WTC11 (cell line): ENCODE data around the gene PMEPA1. TPM values are rescaled to one million over a fixed set of nuclear protein-coding genes. Genes with fewer than 3 reads are reported as not detected.

Source experiments
- ATAC-seq: fragments of 200-7000 bp; cut with Tn5 transposase; 2 replicates; pipeline ENCODE4 v1.10.0; 2021; ENCODE audit warnings: mild to moderate bottlenecking, moderate library complexity
- CTCF ChIA-PET: fragments of 300-600 bp; sonication (Branson Sonifier 250); formaldehyde crosslinking; loops from one replicate; lab custom pipeline; 2021; ENCODE audit warnings: antibody characterized with exemption; lab: Charles Lee
- POLR2A ChIA-PET: fragments of 350-600 bp; sonication (Branson Sonifier 250); formaldehyde crosslinking; loops from one replicate; lab custom pipeline; 2021; ENCODE audit warnings: antibody characterized with exemption; lab: Charles Lee
- DNase-seq: peaks from one replicate; pipeline ENCODE4 v3.0.0; 2021; ENCODE audit warnings: low spot score
- H3K27ac Mint-ChIP-seq: 2 replicates; pipeline ENCODE4 v1.8.0; 2021; ENCODE audit warnings: mixed read lengths
- H3K27me3 Mint-ChIP-seq: 2 replicates; pipeline ENCODE4 v1.8.0; 2021; ENCODE audit warnings: low read depth, mild to moderate bottlenecking, moderate library complexity, mixed read lengths
- H3K36me3 Mint-ChIP-seq: 2 replicates; pipeline ENCODE4 v1.8.0; 2021; ENCODE audit warnings: mixed read lengths
- H3K4me1 Mint-ChIP-seq: 2 replicates; pipeline ENCODE4 v1.8.0; 2022; ENCODE audit warnings: mixed read lengths
- H3K4me3 Mint-ChIP-seq: 2 replicates; pipeline ENCODE4 v1.8.0; 2021; ENCODE audit warnings: mild to moderate bottlenecking, moderate library complexity, mixed read lengths
- H3K9me3 Mint-ChIP-seq: 2 replicates; pipeline ENCODE4 v1.8.0; 2021; ENCODE audit warnings: mixed read lengths
- AR ChIP-seq: fragments of 250-450 bp; sonication (Bioruptor Pico); IDR thresholded peaks from 2 replicates; pipeline ENCODE4 v1.9.0; 2021; ENCODE audit warnings: mild to moderate bottlenecking
- ARID4B ChIP-seq: sonication (generic); formaldehyde crosslinking; IDR thresholded peaks from 2 replicates; pipeline ENCODE4 v1.8.0; 2023; ENCODE audit warnings: missing genetic modification reagents, mild to moderate bottlenecking, borderline replicate concordance
- ATF1 ChIP-seq: sonication (generic); formaldehyde crosslinking; IDR thresholded peaks from 2 replicates; pipeline ENCODE4 v1.8.1; 2023; ENCODE audit warnings: mild to moderate bottlenecking, moderate library complexity, missing genetic modification reagents
- ELF4 ChIP-seq: sonication (generic); formaldehyde crosslinking; IDR thresholded peaks from 2 replicates; pipeline ENCODE4 v1.8.1; 2022; ENCODE audit warnings: low read depth, mild to moderate bottlenecking, moderate library complexity, missing genetic modification reagents
- ESRRA ChIP-seq: sonication (generic); formaldehyde crosslinking; IDR thresholded peaks from 2 replicates; pipeline ENCODE4 v1.8.1; 2022; ENCODE audit warnings: mild to moderate bottlenecking, missing genetic modification reagents, borderline replicate concordance
- FOXJ3 ChIP-seq: sonication (generic); formaldehyde crosslinking; IDR thresholded peaks from 2 replicates; pipeline ENCODE4 v1.9.0; 2021; ENCODE audit warnings: missing genetic modification reagents, mild to moderate bottlenecking, borderline replicate concordance
- FOXP1 ChIP-seq: sonication (generic); formaldehyde crosslinking; IDR thresholded peaks from 2 replicates; pipeline ENCODE4 v1.8.0; 2022; ENCODE audit warnings: missing genetic modification reagents, mild to moderate bottlenecking, moderate library complexity, borderline replicate concordance
- IRF2 ChIP-seq: sonication (generic); formaldehyde crosslinking; IDR thresholded peaks from 2 replicates; pipeline ENCODE4 v1.8.0; 2022; ENCODE audit warnings: low read depth, missing genetic modification reagents, borderline replicate concordance
- MXD4 ChIP-seq: fragments of 250-450 bp; sonication (Bioruptor Pico); IDR thresholded peaks from 2 replicates; pipeline ENCODE4 v1.8.0; 2021; ENCODE audit warnings: mild to moderate bottlenecking, moderate library complexity, borderline replicate concordance
- NR2C2 ChIP-seq: sonication (generic); formaldehyde crosslinking; IDR thresholded peaks from 2 replicates; pipeline ENCODE4 v1.8.0; 2022; ENCODE audit warnings: mild to moderate bottlenecking, missing genetic modification reagents
- SP1 ChIP-seq: sonication (generic); formaldehyde crosslinking; conservative IDR thresholded peaks from 2 replicates; pipeline ENCODE4 v1.8.1; 2022; ENCODE audit warnings: missing genetic modification reagents
- TEAD1 ChIP-seq: sonication (generic); formaldehyde crosslinking; IDR thresholded peaks from 2 replicates; pipeline ENCODE4 v1.8.0; 2022; ENCODE audit warnings: mild to moderate bottlenecking, missing genetic modification reagents
- ZNF317 ChIP-seq: sonication (generic); formaldehyde crosslinking; IDR thresholded peaks from 2 replicates; pipeline ENCODE4 v1.8.1; 2023; ENCODE audit warnings: low read depth, mild to moderate bottlenecking, moderate library complexity, missing genetic modification reagents, borderline replicate concordance
- total RNA-seq: library from RNA; stranded (reverse); gene quantifications from 3 replicates; pipeline ENCODE4 v1.2.3, GENCODE V29; 2021
- TF ChIP-seq, protein P1 (sequence below): fragments of 250-450 bp; sonication (Bioruptor Pico); conservative IDR thresholded peaks from 2 replicates; pipeline ENCODE4 v1.9.0; 2021; ENCODE audit warnings: mild to moderate bottlenecking
- TF ChIP-seq, protein P2 (sequence below): sonication (generic); formaldehyde crosslinking; IDR thresholded peaks from 2 replicates; pipeline ENCODE4 v1.8.1; 2023; ENCODE audit warnings: mild to moderate bottlenecking, missing genetic modification reagents
- TF ChIP-seq, protein P3 (sequence below): sonication (generic); formaldehyde crosslinking; IDR thresholded peaks from 2 replicates; pipeline ENCODE4 v1.8.0; 2022; ENCODE audit warnings: missing genetic modification reagents

The PMEPA1 gene
- total RNA-seq, 1 experiment from 2014 or later: 40.6 TPM

- TF ChIP-seq, protein P1, sequence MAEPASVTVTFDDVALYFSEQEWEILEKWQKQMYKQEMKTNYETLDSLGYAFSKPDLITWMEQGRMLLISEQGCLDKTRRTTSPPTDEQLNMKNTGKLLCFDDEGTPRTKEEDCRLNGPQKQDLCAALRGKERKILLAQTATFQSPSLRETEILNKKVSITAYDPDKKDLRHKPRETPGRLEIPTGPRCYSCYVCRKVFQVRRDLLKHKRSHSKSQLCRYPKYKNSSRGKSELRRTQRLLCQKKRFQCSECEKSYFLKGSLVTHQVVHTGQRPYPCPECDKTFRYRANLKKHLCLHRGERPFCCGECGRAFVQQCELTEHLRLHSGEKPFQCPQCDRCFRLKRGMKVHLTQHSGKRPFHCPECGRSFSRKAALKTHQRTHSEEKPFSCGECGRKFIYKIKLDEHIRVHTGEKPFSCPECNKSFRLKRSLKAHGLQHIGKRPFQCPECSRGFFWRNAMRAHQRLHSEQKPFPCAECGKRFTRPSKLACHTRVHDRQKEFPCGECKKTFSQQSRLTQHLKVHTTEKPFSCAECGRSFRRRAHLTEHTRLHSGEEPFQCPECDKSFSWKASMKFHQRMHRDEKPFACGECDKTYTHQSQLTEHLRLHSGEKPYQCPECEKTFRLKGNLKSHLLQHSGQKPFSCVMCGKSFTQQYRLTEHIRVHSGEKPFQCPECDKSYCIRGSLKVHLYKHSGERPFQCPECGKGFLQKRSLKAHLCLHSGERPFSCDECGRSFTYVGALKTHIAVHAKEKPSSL (CRISPR knock-in tag): no peak
- TF ChIP-seq MXD4 (CRISPR knock-in tag) (no peak), ARID4B (CRISPR knock-in tag) (no peak), ESRRA (CRISPR knock-in tag) (no peak), ELF4 (CRISPR knock-in tag) (no peak), FOXJ3 (CRISPR knock-in tag) (no peak), SP1 (CRISPR knock-in tag) (no peak)
- TF ChIP-seq, protein P2, sequence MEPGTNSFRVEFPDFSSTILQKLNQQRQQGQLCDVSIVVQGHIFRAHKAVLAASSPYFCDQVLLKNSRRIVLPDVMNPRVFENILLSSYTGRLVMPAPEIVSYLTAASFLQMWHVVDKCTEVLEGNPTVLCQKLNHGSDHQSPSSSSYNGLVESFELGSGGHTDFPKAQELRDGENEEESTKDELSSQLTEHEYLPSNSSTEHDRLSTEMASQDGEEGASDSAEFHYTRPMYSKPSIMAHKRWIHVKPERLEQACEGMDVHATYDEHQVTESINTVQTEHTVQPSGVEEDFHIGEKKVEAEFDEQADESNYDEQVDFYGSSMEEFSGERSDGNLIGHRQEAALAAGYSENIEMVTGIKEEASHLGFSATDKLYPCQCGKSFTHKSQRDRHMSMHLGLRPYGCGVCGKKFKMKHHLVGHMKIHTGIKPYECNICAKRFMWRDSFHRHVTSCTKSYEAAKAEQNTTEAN (CRISPR knock-in tag): no peak
- TF ChIP-seq, all 79 proteins: peak for 0
These were observed 18.1 kb downstream of the PMEPA1 start (continued) for GRCh38 chr20:57691699-57692098.

GRCh38 chr20:57690525-57690924 lies 19.3 kb downstream of the PMEPA1 start:
- Mint-ChIP-seq H3K4me3 (no peak overlapping the region), H3K27ac (0 out of 2 replicates have a peak overlapping the region, but pooled peaks have one; percentile 27), H3K27me3 (no peaks in the 10 kb centered on the region), H3K4me1 (peaks cover 86% of the 10 kb centered on the region), H3K36me3 (peaks cover 4% of the 10 kb centered on the region; the same call in 1 of the 2 replicates)
- POLR2A ChIA-PET: no interaction called here
- ATAC-seq: no peak
- DNase-seq: no peak
- TF ChIP-seq ATF1 (no peak), FOXJ3 (CRISPR knock-in tag) (no peak), FOXP1 (no peak), ZNF317 (CRISPR knock-in tag) (no peak), AR (no peak), TEAD1 (CRISPR knock-in tag) (no peak), IRF2 (CRISPR knock-in tag) (no peak), NR2C2 (CRISPR knock-in tag) (no peak)
- TF ChIP-seq, protein P3, sequence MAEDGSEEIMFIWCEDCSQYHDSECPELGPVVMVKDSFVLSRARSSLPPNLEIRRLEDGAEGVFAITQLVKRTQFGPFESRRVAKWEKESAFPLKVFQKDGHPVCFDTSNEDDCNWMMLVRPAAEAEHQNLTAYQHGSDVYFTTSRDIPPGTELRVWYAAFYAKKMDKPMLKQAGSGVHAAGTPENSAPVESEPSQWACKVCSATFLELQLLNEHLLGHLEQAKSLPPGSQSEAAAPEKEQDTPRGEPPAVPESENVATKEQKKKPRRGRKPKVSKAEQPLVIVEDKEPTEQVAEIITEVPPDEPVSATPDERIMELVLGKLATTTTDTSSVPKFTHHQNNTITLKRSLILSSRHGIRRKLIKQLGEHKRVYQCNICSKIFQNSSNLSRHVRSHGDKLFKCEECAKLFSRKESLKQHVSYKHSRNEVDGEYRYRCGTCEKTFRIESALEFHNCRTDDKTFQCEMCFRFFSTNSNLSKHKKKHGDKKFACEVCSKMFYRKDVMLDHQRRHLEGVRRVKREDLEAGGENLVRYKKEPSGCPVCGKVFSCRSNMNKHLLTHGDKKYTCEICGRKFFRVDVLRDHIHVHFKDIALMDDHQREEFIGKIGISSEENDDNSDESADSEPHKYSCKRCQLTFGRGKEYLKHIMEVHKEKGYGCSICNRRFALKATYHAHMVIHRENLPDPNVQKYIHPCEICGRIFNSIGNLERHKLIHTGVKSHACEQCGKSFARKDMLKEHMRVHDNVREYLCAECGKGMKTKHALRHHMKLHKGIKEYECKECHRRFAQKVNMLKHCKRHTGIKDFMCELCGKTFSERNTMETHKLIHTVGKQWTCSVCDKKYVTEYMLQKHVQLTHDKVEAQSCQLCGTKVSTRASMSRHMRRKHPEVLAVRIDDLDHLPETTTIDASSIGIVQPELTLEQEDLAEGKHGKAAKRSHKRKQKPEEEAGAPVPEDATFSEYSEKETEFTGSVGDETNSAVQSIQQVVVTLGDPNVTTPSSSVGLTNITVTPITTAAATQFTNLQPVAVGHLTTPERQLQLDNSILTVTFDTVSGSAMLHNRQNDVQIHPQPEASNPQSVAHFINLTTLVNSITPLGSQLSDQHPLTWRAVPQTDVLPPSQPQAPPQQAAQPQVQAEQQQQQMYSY (CRISPR knock-in tag): no peak
- TF ChIP-seq, all 79 proteins: peak for 0
- CTCF ChIA-PET: no interaction called here
- no peaks in the 10 kb centered on the region for H3K9me3 Mint-ChIP-seq
